Neural progenitor cell (in vitro differentiated cells): ENCODE measurements around the gene TTC39C. TPM values are rescaled to one million over a fixed set of nuclear protein-coding genes. Genes with fewer than 3 reads are reported as not detected.

Experiments
- DNase-seq: peaks from one replicate; pipeline ENCODE4 v3.0.0-alpha.2; 2016; ENCODE audit warnings: low spot score
- H2AFZ ChIP-seq: fragments of 200-600 bp; sonication (generic); replicated peaks from 2 replicates; pipeline ENCODE4 v1.6.1; 2016; ENCODE audit warnings: antibody characterized with exemption
- H3F3A ChIP-seq: fragments of 200-600 bp; sonication (generic); 2 replicates; pipeline ENCODE4 v1.6.1; 2016; ENCODE audit warnings: antibody characterized with exemption, low read depth
- H3K27ac ChIP-seq: fragments of 200-600 bp; sonication (generic); 2 replicates; pipeline ENCODE4 v1.5.1; 2016; ENCODE audit warnings: mild to moderate bottlenecking
- H3K27me3 ChIP-seq: fragments of 200-600 bp; sonication (generic); 2 replicates; pipeline ENCODE4 v1.6.1; 2016; ENCODE audit warnings: mild to moderate bottlenecking, moderate library complexity
- H3K36me3 ChIP-seq: fragments of 200-600 bp; sonication (generic); 2 replicates; pipeline ENCODE4 v1.5.1; 2016
- H3K4me1 ChIP-seq: fragments of 200-600 bp; sonication (generic); 2 replicates; pipeline ENCODE4 v1.6.1; 2016; ENCODE audit warnings: mixed run types
- H3K4me2 ChIP-seq: fragments of 200-600 bp; sonication (generic); 2 replicates; pipeline ENCODE4 v1.6.1; 2016
- H3K4me3 ChIP-seq: fragments of 200-600 bp; sonication (generic); 2 replicates; pipeline ENCODE4 v1.5.1; 2016
- H3K79me2 ChIP-seq: fragments of 200-600 bp; sonication (generic); 2 replicates; pipeline ENCODE4 v1.6.1; 2016; ENCODE audit warnings: low read depth
- H3K9ac ChIP-seq: fragments of 200-600 bp; sonication (generic); 2 replicates; pipeline ENCODE4 v1.6.1; 2016
- H3K9me3 ChIP-seq: fragments of 200-600 bp; sonication (generic); 2 replicates; pipeline ENCODE4 v1.5.1; 2016; ENCODE audit warnings: low read depth
- H4K20me1 ChIP-seq: fragments of 200-600 bp; sonication (generic); 2 replicates; pipeline ENCODE4 v1.6.1; 2016; ENCODE audit warnings: low read depth
- H3K27ac Mint-ChIP-seq: 3 replicates; pipeline ENCODE4 v1.8.0; 2021; ENCODE audit warnings: mixed read lengths
- H3K27me3 Mint-ChIP-seq: 2 replicates; pipeline ENCODE4 v1.8.0; 2022; ENCODE audit warnings: low read depth, mild to moderate bottlenecking, inconsistent platforms, moderate library complexity, mixed read lengths; ENCODE audit not compliant: insufficient read depth
- H3K36me3 Mint-ChIP-seq: 3 replicates; pipeline ENCODE4 v1.8.0; 2021; ENCODE audit warnings: mixed read lengths
- H3K4me1 Mint-ChIP-seq: 3 replicates; pipeline ENCODE4 v1.8.0; 2021; ENCODE audit warnings: mixed read lengths
- H3K4me3 Mint-ChIP-seq: 3 replicates; pipeline ENCODE4 v1.8.0; 2021; ENCODE audit warnings: mild to moderate bottlenecking, moderate library complexity, mixed read lengths
- H3K9me3 Mint-ChIP-seq: 3 replicates; pipeline ENCODE4 v1.8.0; 2020; ENCODE audit warnings: mixed read lengths
- EZH2 ChIP-seq: fragments of 200-600 bp; sonication (generic); IDR thresholded peaks from 2 replicates; pipeline ENCODE4 v1.6.1; 2017; ENCODE audit warnings: antibody characterized with exemption, mild to moderate bottlenecking, moderate library complexity
- EZH2phosphoT487 ChIP-seq: fragments of 200-600 bp; sonication (generic); IDR thresholded peaks from 2 replicates; pipeline ENCODE4 v1.6.1; 2017; ENCODE audit warnings: antibody characterized with exemption
- total RNA-seq: library from RNA; depleted of rRNA; stranded (reverse); fragments of >200 nt; gene quantifications from 2 replicates; pipeline ENCODE4 v1.2.3, GENCODE V29; 2015; ENCODE audit warnings: low replicate concordance
- TF ChIP-seq, protein P1 (sequence below): fragments of 200-600 bp; sonication (generic); IDR thresholded peaks from 2 replicates; pipeline ENCODE4 v1.5.1; 2017; ENCODE audit warnings: antibody characterized with exemption, mild to moderate bottlenecking

The TTC39C gene
- total RNA-seq, 1 donor from 2014 or later: 27.6 TPM

DNA sequence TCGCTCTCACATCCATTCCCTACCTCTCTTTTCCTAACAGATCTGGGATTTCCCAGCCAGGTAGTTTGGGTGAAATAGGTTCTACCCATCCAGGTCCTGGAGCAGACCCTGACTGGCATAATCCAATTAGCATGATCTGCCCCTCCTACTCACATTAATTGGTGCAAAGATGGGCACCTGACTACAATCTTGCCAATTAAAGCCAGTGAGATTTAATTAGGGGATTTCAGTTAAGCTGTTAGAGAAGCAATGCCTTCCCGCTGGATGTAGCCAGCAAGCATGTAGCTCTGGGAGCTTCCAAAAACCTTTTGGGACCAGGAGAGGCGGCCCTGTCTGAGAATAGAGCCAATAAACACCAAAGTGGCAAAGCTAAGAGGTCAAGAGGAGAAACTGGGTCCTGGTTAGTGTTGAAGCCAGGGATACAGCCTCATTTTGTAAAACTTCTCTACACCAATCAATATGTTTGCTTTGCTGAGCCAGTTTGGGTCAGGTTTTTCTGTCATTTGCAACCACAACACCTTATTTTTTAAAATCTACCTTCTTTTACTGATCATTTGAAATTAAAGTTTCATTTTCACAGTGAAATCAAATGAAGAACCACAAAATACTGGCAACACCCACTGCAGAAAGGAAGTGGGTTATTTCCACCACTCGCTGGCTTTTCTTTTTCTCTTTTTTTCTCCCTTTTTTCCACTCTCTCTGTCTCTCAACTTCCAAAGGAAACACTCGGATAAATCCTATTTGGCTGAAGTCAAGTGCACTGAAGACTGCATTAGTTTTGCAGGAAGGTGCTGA lies 3.2 kb upstream of the TTC39C start:
- Histone ChIP-seq H3K4me1 (peaks cover 4% of the 10 kb centered on the region), H3K79me2 (peaks cover 10% of the 10 kb centered on the region), H3K9me3 (no peaks in the 10 kb centered on the region), H3K27ac (no peak overlapping the region), H3K4me2 (no peak overlapping the region), H4K20me1 (no peaks in the 10 kb centered on the region), H3F3A (no peaks in the 10 kb centered on the region), H3K27me3 (peaks cover 39% of the 10 kb centered on the region), H3K4me3 (no peak overlapping the region), H3K36me3 (no peaks in the 10 kb centered on the region), H2AFZ (no peak overlapping the region), H3K9ac (no peak overlapping the region)
- Mint-ChIP-seq H3K36me3 (no peaks in the 10 kb centered on the region), H3K27me3 (peaks cover 4% of the 10 kb centered on the region), H3K4me3 (no peak overlapping the region), H3K4me1 (peaks cover 9% of the 10 kb centered on the region), H3K27ac (no peak overlapping the region), H3K9me3 (no peaks in the 10 kb centered on the region)
- DNase-seq: peak; percentile 15
- TF ChIP-seq, protein P1, sequence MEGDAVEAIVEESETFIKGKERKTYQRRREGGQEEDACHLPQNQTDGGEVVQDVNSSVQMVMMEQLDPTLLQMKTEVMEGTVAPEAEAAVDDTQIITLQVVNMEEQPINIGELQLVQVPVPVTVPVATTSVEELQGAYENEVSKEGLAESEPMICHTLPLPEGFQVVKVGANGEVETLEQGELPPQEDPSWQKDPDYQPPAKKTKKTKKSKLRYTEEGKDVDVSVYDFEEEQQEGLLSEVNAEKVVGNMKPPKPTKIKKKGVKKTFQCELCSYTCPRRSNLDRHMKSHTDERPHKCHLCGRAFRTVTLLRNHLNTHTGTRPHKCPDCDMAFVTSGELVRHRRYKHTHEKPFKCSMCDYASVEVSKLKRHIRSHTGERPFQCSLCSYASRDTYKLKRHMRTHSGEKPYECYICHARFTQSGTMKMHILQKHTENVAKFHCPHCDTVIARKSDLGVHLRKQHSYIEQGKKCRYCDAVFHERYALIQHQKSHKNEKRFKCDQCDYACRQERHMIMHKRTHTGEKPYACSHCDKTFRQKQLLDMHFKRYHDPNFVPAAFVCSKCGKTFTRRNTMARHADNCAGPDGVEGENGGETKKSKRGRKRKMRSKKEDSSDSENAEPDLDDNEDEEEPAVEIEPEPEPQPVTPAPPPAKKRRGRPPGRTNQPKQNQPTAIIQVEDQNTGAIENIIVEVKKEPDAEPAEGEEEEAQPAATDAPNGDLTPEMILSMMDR: no peak
- TF ChIP-seq EZH2phosphoT487: no peak
- no peak for TF ChIP-seq EZH2

DNA sequence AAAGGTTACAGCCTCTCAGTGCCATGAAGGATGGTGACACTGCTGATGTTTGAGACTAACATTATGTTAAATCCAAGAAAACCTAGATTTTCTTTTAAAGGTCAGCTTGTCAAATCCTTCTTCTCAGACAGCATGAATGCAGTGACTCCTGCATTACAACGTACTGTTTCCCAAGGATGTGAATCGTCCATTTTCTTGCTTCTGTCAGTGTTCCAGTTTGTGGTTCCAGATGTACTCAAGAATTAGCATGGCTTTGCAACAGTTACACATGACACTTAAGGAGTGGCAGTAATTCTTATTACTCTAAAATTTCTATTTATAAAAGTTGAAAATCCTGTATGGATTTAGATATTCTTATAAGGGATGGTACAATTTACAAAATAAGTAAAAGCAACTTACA lies 1.5 kb upstream of the TTC39C start:
- peak overlapping the region; percentile 86 for H3K4me3 Mint-ChIP-seq
- H3K4me1 ChIP-seq: peaks cover 7% of the 10 kb centered on the region
- no peaks in the 10 kb centered on the region for H3K9me3 Mint-ChIP-seq
- peaks cover 41% of the 10 kb centered on the region for H3K27me3 ChIP-seq
- H3K36me3 Mint-ChIP-seq: no peaks in the 10 kb centered on the region
- H3K4me1 Mint-ChIP-seq: peaks cover 14% of the 10 kb centered on the region
- peaks cover 4% of the 10 kb centered on the region for H3K27me3 Mint-ChIP-seq
- H3K36me3 ChIP-seq: no peaks in the 10 kb centered on the region
- H3K4me3 ChIP-seq: no peak overlapping the region
- no peaks in the 10 kb centered on the region for H4K20me1 ChIP-seq
- no peaks in the 10 kb centered on the region for H3F3A ChIP-seq
- no peak for TF ChIP-seq EZH2
- TF ChIP-seq EZH2phosphoT487: no peak
- TF ChIP-seq, protein P1: no peak
- no peak overlapping the region for H3K27ac ChIP-seq
- H3K4me2 ChIP-seq: no peak overlapping the region
- H3K79me2 ChIP-seq: peaks cover 27% of the 10 kb centered on the region
- no peak overlapping the region for H3K27ac Mint-ChIP-seq
- H3K9me3 ChIP-seq: no peaks in the 10 kb centered on the region
- no peak overlapping the region for H3K9ac ChIP-seq
- no peak for DNase-seq
- no peak overlapping the region for H2AFZ ChIP-seq

DNA sequence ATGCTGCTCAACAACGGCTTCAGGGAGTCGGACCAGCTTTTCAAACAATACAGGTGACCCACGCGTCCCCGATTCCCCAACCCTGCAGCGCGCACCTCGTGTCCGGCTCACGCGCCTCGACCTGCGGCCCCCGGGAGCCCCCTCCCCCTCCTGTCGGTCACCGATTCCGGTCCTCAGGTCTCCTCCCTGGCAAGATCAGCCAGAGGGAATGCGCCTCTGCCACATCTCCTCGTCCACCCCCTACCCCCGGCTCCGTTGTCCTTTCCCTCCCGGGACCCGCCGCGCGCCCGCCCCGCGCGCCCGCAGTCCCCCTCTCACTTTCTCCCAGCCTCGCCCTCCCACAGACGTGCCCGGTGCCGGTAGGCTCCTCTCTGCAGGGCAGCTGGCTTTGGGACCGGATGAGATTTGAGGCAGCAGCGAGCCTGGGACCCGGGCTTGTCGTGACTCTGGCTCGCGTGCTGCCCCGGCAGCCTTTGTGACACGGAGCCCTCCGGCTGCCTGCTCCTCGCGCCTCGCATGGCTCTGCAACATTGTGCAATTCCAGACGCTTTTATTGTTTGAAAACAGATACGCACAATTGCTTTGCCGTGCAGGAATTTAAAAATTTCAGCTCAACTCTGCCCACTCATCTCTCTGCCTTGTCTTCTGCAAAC lies 558 bp downstream of the TTC39C start:
- Mint-ChIP-seq H3K4me3 (peak overlapping the region; percentile 89), H3K27me3 (peaks cover 4% of the 10 kb centered on the region), H3K9me3 (no peaks in the 10 kb centered on the region), H3K4me1 (peaks cover 14% of the 10 kb centered on the region), H3K36me3 (peaks cover 6% of the 10 kb centered on the region), H3K27ac (no peak overlapping the region)
- Histone ChIP-seq H3K4me2 (peak overlapping the region; percentile 99), H2AFZ (peak overlapping the region; percentile 96), H3K4me3 (peak overlapping the region; percentile 72), H3K36me3 (no peaks in the 10 kb centered on the region), H3K9me3 (no peaks in the 10 kb centered on the region), H3K9ac (no peak overlapping the region), H3K27me3 (peaks cover 41% of the 10 kb centered on the region), H3K79me2 (peaks cover 31% of the 10 kb centered on the region), H3K27ac (no peak overlapping the region), H3K4me1 (peaks cover 7% of the 10 kb centered on the region), H4K20me1 (no peaks in the 10 kb centered on the region), H3F3A (no peaks in the 10 kb centered on the region)
- TF ChIP-seq EZH2 (no peak), EZH2phosphoT487 (no peak)
- TF ChIP-seq, protein P1: no peak
- DNase-seq: peak; percentile 68
